ENCODE measurements around the gene PIGT. TPM values are rescaled to one million over a fixed set of nuclear protein-coding genes. Genes with fewer than 3 reads are reported as not detected.

PIGT gene
- total RNA-seq, 1 donor from 2014 or later, result 74.5 TPM

- TF ChIP-seq, protein P1, sequence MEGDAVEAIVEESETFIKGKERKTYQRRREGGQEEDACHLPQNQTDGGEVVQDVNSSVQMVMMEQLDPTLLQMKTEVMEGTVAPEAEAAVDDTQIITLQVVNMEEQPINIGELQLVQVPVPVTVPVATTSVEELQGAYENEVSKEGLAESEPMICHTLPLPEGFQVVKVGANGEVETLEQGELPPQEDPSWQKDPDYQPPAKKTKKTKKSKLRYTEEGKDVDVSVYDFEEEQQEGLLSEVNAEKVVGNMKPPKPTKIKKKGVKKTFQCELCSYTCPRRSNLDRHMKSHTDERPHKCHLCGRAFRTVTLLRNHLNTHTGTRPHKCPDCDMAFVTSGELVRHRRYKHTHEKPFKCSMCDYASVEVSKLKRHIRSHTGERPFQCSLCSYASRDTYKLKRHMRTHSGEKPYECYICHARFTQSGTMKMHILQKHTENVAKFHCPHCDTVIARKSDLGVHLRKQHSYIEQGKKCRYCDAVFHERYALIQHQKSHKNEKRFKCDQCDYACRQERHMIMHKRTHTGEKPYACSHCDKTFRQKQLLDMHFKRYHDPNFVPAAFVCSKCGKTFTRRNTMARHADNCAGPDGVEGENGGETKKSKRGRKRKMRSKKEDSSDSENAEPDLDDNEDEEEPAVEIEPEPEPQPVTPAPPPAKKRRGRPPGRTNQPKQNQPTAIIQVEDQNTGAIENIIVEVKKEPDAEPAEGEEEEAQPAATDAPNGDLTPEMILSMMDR (IDR thresholded peaks at IDR 0.05), result no peak
- Mint-ChIP-seq H3K36me3 (ENCODE audit: low read depth) (no peaks in the 10 kb centered on the region), H3K27me3 (peaks cover 40% of the 10 kb centered on the region), H3K27ac (no peak overlapping the region), H3K4me1 (peaks cover 14% of the 10 kb centered on the region), H3K9me3 (no peaks in the 10 kb centered on the region), H3K4me3 (no peak overlapping the region)
- intact Hi-C loops (cut with micrococcal nuclease), result no loop called here
- ATAC-seq (ENCODE audit: low read depth), result no peak
- ChIA-PET CTCF (no interaction called here), POLR2A (no interaction called here)
- no peak for DNase-seq
These were observed 51.2 kb downstream of the PIGT start for GRCh38 chr20:45467172-45467571.

DNA sequence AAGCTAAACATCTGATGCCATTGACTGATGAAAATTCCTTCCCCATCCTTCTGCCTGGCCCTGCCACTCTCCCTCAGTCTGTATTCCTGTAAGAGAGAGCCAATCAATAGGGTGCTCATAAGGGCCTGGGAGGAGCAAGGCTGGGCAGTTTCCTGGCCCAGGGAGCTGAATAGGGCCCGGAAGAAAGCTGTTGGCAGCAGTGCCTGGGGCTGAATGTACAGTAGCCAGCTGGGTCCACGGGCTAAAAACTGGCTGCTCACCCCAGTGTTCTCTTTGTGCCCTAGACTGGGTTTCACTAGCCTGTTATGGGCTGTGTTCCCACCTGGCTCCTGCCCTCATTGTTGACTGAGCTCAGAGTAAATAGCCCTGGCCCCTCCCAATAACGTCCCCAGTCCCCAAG is 51.9 kb downstream of the PIGT start:
- no peak for ATAC-seq (ENCODE audit: low read depth)
- H3K27ac Mint-ChIP-seq, result no peak overlapping the region
- peaks cover 46% of the 10 kb centered on the region for H3K27me3 Mint-ChIP-seq
- no peak overlapping the region for H3K4me3 Mint-ChIP-seq
- ChIA-PET CTCF (no interaction called here), POLR2A (no interaction called here)
- no peaks in the 10 kb centered on the region for H3K9me3 Mint-ChIP-seq
- no peaks in the 10 kb centered on the region for H3K36me3 Mint-ChIP-seq (ENCODE audit: low read depth)
- H3K4me1 Mint-ChIP-seq, result peaks cover 14% of the 10 kb centered on the region
- TF ChIP-seq, protein P1 (IDR thresholded peaks at IDR 0.05), result no peak
- intact Hi-C loops (cut with micrococcal nuclease), result no loop called here
- no peak for DNase-seq

- TF ChIP-seq, protein P1 (IDR thresholded peaks at IDR 0.05), result no peak
- Mint-ChIP-seq H3K4me1 (peaks cover 14% of the 10 kb centered on the region), H3K27me3 (peaks cover 56% of the 10 kb centered on the region), H3K4me3 (peak within 1 kb of the TSS; percentile 56), H3K36me3 (ENCODE audit: low read depth) (no peaks in the 10 kb centered on the region), H3K27ac (no peak within 1 kb of the TSS), H3K9me3 (no peaks in the 10 kb centered on the region)
- ChIA-PET POLR2A (no interaction called here), CTCF (no interaction called here)
- intact Hi-C loops (cut with micrococcal nuclease), result no loop called here
- ATAC-seq (ENCODE audit: low read depth) (no peak), DNase-seq (no peak)
These were observed 53.7 kb downstream of the PIGT start, which contains the start of gene WFDC2 for GRCh38 chr20:45469336-45470261. WFDC2 (plus strand) TSS chr20:45469753; CDS start chr20:45469782, 29 bp downstream.

DNA sequence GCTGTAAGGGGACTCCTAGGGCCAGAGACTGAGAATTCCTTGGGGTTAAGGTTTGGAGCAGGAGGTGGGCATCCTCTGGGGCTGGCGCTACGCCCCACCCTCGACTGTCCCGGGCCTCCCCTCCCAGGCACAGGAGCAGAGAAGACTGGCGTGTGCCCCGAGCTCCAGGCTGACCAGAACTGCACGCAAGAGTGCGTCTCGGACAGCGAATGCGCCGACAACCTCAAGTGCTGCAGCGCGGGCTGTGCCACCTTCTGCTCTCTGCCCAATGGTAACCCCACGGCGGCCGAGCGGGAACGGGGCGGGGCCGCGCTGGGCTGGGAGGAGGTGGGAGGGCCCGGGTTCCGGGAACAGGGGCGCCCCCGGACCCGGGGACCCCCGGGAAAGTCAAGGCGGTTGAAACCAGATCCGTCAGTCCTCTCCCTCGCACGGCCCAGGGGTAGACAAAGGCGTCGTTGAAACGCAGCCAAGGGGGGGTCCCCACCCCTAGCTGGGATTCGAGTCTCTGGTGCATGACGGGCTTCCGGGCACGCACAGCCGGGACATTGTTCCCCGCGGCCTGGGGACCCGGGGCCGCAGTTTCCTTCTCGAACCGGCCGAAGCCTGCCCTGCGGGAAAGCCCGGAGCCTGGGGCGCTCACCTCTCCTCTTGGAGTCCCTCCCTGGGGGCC is 54.5 kb downstream of the PIGT start:
- peaks cover 55% of the 10 kb centered on the region for H3K27me3 Mint-ChIP-seq
- H3K9me3 Mint-ChIP-seq, result no peaks in the 10 kb centered on the region

More for the DNA sequence above, 54.5 kb downstream of the PIGT start:
- ATAC-seq (ENCODE audit: low read depth), result peak; percentile 37
- Mint-ChIP-seq H3K4me3 (peak overlapping the region; percentile 56), H3K27ac (no peak overlapping the region), H3K36me3 (ENCODE audit: low read depth) (no peaks in the 10 kb centered on the region), H3K4me1 (peaks cover 14% of the 10 kb centered on the region)
- no peak for DNase-seq
- TF ChIP-seq, protein P1 (IDR thresholded peaks at IDR 0.05), result no peak
- ChIA-PET CTCF (no interaction called here), POLR2A (no interaction called here)
- intact Hi-C loops (cut with micrococcal nuclease), result no loop called here

Data from activated B cell treated with CpG ODN at 0.5 μM for 24 hours (primary cell).